ENCODE results near the gene OR10S1.

GRCh38 chr11:123976770-123977560 is 616 bp downstream of the OR10S1 start:
- TF ChIP-seq CTCF (IDR thresholded peaks at IDR 0.05) (no peak), POLR2A (IDR thresholded peaks at IDR 0.05) (no peak)

All from lower leg skin (tissue), 3 donors.